H9 (cell line): Measurements from ENCODE around the gene PNPLA8. TPM values are rescaled to one million over a fixed set of nuclear protein-coding genes. Genes with fewer than 3 reads are reported as not detected.
A peak's percentile ranks its signal among the peaks of the same experiment; 100 is the strongest.

Source experiments
- DNase-seq: peaks from one replicate; pipeline ENCODE4 v3.0.0-alpha.2; 2017
- H2AFZ ChIP-seq: one replicate; pipeline ENCODE4 v1.6.1; 2013; ENCODE audit warnings: mild to moderate bottlenecking, low read length, control low read depth, moderate library complexity
- H2AK5ac ChIP-seq: 2 replicates; pipeline ENCODE4 v1.6.1; 2013; ENCODE audit warnings: low read length, control low read depth, mixed read lengths; ENCODE audit not compliant: insufficient read length
- H2BK120ac ChIP-seq: one replicate; pipeline ENCODE4 v1.6.1; 2013; ENCODE audit warnings: low read depth, mild to moderate bottlenecking, low read length, control low read depth, inconsistent platforms; ENCODE audit not compliant: poor library complexity, severe bottlenecking
- H2BK12ac ChIP-seq: 2 replicates; pipeline ENCODE4 v1.6.1; 2013; ENCODE audit warnings: low read length, control low read depth, mixed read lengths, low read depth; ENCODE audit not compliant: insufficient read length
- H2BK15ac ChIP-seq: 2 replicates; pipeline ENCODE4 v1.6.1; 2013; ENCODE audit warnings: low read depth, low read length, control low read depth
- H2BK20ac ChIP-seq: one replicate; pipeline ENCODE4 v1.6.1; 2013; ENCODE audit warnings: low read depth, mild to moderate bottlenecking, low read length, control low read depth, inconsistent platforms; ENCODE audit not compliant: poor library complexity, severe bottlenecking
- H2BK5ac ChIP-seq: 2 replicates; pipeline ENCODE4 v1.6.1; 2013; ENCODE audit warnings: low read length, control low read depth, mixed read lengths; ENCODE audit not compliant: insufficient read length
- H3K14ac ChIP-seq: 2 replicates; pipeline ENCODE4 v1.6.1; 2013; ENCODE audit warnings: low read length, control low read depth; ENCODE audit not compliant: insufficient read depth
- H3K18ac ChIP-seq: 2 replicates; pipeline ENCODE4 v1.6.1; 2013; ENCODE audit warnings: low read depth, mild to moderate bottlenecking, mixed read lengths, low read length, control low read depth; ENCODE audit not compliant: insufficient read length
- H3K23ac ChIP-seq: 2 replicates; pipeline ENCODE4 v1.6.1; 2013; ENCODE audit warnings: low read length, control low read depth, mixed read lengths, low read depth; ENCODE audit not compliant: insufficient read length
- H3K23me2 ChIP-seq: 2 replicates; pipeline ENCODE4 v1.6.1; 2013; ENCODE audit warnings: low read depth, mild to moderate bottlenecking, mixed read lengths, low read length, control low read depth; ENCODE audit not compliant: insufficient read length, poor library complexity, severe bottlenecking
- H3K27ac ChIP-seq: 2 replicates; pipeline ENCODE4 v1.5.1; 2013; ENCODE audit warnings: low read length, control low read depth, mixed read lengths, low read depth; ENCODE audit not compliant: insufficient read length
- H3K27me3 ChIP-seq: 2 replicates; pipeline ENCODE4 v1.6.1; 2013; ENCODE audit warnings: low read length, control low read depth, inconsistent platforms; ENCODE audit not compliant: insufficient read depth
- H3K4ac ChIP-seq: 2 replicates; pipeline ENCODE4 v1.6.1; 2013; ENCODE audit warnings: low read depth, mild to moderate bottlenecking, control low read depth, inconsistent platforms, low read length, moderate library complexity
- H3K4me1 ChIP-seq: 2 replicates; pipeline ENCODE4 v1.6.1; 2013; ENCODE audit warnings: low read length, control low read depth, inconsistent platforms; ENCODE audit not compliant: insufficient read depth
- H3K4me2 ChIP-seq: 2 replicates; pipeline ENCODE4 v1.6.1; 2013; ENCODE audit warnings: low read length, control low read depth, mixed read lengths; ENCODE audit not compliant: insufficient read length, insufficient read depth
- H3K56ac ChIP-seq: 2 replicates; pipeline ENCODE4 v1.6.1; 2013; ENCODE audit warnings: low read depth, mild to moderate bottlenecking, mixed read lengths, low read length, control low read depth; ENCODE audit not compliant: insufficient read length
- H3K79me1 ChIP-seq: 2 replicates; pipeline ENCODE4 v1.6.1; 2013; ENCODE audit warnings: low read depth, mild to moderate bottlenecking, moderate library complexity, low read length, control low read depth, inconsistent platforms; ENCODE audit not compliant: insufficient read depth, poor library complexity, severe bottlenecking
- H3K79me2 ChIP-seq: 2 replicates; pipeline ENCODE4 v1.6.1; 2013; ENCODE audit warnings: low read length, control low read depth, inconsistent platforms; ENCODE audit not compliant: insufficient read depth
- H3K9ac ChIP-seq: 2 replicates; pipeline ENCODE4 v1.6.1; 2013; ENCODE audit warnings: low read length, control low read depth, mixed read lengths; ENCODE audit not compliant: insufficient read length; ENCODE audit errors: extremely low read depth
- H3K9me3 ChIP-seq: one replicate; pipeline ENCODE4 v1.6.1; 2013; ENCODE audit warnings: low read depth, low read length, inconsistent platforms; ENCODE audit not compliant: control insufficient read depth
- H3T11ph ChIP-seq: one replicate; pipeline ENCODE4 v1.6.1; 2013; ENCODE audit warnings: mild to moderate bottlenecking, low read length, control low read depth, inconsistent platforms
- H4K20me1 ChIP-seq: one replicate; pipeline ENCODE4 v1.6.1; 2013; ENCODE audit not compliant: control insufficient read depth, insufficient read length, insufficient read depth
- H4K5ac ChIP-seq: 2 replicates; pipeline ENCODE4 v1.6.1; 2013; ENCODE audit warnings: low read depth, mild to moderate bottlenecking, mixed read lengths, low read length, control low read depth; ENCODE audit not compliant: insufficient read length
- H4K8ac ChIP-seq: replicated peaks from 2 replicates; pipeline ENCODE4 v1.6.1; 2013; ENCODE audit warnings: low read length, control low read depth, mixed read lengths, low read depth; ENCODE audit not compliant: insufficient read length
- H4K91ac ChIP-seq: 2 replicates; pipeline ENCODE4 v1.6.1; 2013; ENCODE audit warnings: low read depth, mild to moderate bottlenecking, moderate library complexity, mixed read lengths, low read length, control low read depth; ENCODE audit not compliant: insufficient read length
- H3K27ac Mint-ChIP-seq, 3 experiments: 2 replicates in 2 of 3; 3 replicates in 1 of 3; pipeline ENCODE4 v1.8.0; 2020 to 2021; ENCODE audit warnings: mixed read lengths in 3 of 3, mild to moderate bottlenecking in 1 of 3, moderate library complexity in 1 of 3
- H3K27me3 Mint-ChIP-seq: 2 replicates; pipeline ENCODE4 v1.8.0; 2021; ENCODE audit warnings: low read depth, mild to moderate bottlenecking, moderate library complexity, mixed read lengths
- H3K36me3 Mint-ChIP-seq, 3 experiments: 2 replicates in 2 of 3; 3 replicates in 1 of 3; pipeline ENCODE4 v1.8.0; 2020 to 2021; ENCODE audit warnings: low read depth in 3 of 3, mixed read lengths in 3 of 3; ENCODE audit not compliant: insufficient read depth in 1 of 3
- H3K4me1 Mint-ChIP-seq, 2 experiments: 2 replicates each; pipeline ENCODE4 v1.8.0; 2020; ENCODE audit warnings: mixed read lengths in 2 of 2
- H3K4me3 Mint-ChIP-seq, 2 experiments: 2 replicates in 1 of 2; 3 replicates in 1 of 2; pipeline ENCODE4 v1.8.0; 2020 to 2021; ENCODE audit warnings: mild to moderate bottlenecking in 2 of 2, mixed read lengths in 2 of 2, moderate library complexity in 1 of 2
- H3K9me3 Mint-ChIP-seq, 2 experiments: 2 replicates in 1 of 2; 3 replicates in 1 of 2; pipeline ENCODE4 v1.8.0; 2020; ENCODE audit warnings: mild to moderate bottlenecking in 2 of 2, mixed read lengths in 2 of 2, moderate library complexity in 1 of 2
- WGBS: extraction: QIAGEN DNeasy Blood & Tissue Kit; methylation state at CpG from one replicate; pipeline ENCODE4 v1.1.7; 2013; ENCODE audit warnings: missing lambda C conversion rate, low lambda C conversion rate, mixed read lengths; ENCODE audit not compliant: insufficient read length; ENCODE audit errors: extremely low coverage; 5-methylcytosine and 5-hydroxymethylcytosine counted together
- total RNA-seq: library from RNA; stranded (reverse); gene quantifications from 2 replicates; pipeline ENCODE4 v1.2.1, GENCODE V29; 2021
- TF ChIP-seq, protein P1 (sequence below): fragments of 200-600 bp; sonication (generic); conservative IDR thresholded peaks from 3 replicates; pipeline ENCODE4 v1.8.0; 2021; ENCODE audit warnings: antibody characterized with exemption, mild to moderate bottlenecking

PNPLA8 gene
- total RNA-seq, 1 experiment from 2014 or later: 11.7 TPM

GRCh38 chr7:108529341-108529740, 3.4 kb upstream of the PNPLA8 start:
- Mint-ChIP-seq H3K27me3 (no peaks in the 10 kb centered on the region), H3K27ac (peak overlapping the region in 2 of 3 experiments; percentile 51 to 58; a peak in 1 of 7 replicates), H3K9me3 (no peaks in the 10 kb centered on the region), H3K4me1 (peaks cover 13 to 19% of the 10 kb centered on the region in 2 experiments), H3K4me3 (no peak overlapping the region), H3K36me3 (peaks cover 0 to 2% (median 0%) of the 10 kb centered on the region in 3 experiments; a peak in 2 of 7 replicates)
- TF ChIP-seq, protein P1, sequence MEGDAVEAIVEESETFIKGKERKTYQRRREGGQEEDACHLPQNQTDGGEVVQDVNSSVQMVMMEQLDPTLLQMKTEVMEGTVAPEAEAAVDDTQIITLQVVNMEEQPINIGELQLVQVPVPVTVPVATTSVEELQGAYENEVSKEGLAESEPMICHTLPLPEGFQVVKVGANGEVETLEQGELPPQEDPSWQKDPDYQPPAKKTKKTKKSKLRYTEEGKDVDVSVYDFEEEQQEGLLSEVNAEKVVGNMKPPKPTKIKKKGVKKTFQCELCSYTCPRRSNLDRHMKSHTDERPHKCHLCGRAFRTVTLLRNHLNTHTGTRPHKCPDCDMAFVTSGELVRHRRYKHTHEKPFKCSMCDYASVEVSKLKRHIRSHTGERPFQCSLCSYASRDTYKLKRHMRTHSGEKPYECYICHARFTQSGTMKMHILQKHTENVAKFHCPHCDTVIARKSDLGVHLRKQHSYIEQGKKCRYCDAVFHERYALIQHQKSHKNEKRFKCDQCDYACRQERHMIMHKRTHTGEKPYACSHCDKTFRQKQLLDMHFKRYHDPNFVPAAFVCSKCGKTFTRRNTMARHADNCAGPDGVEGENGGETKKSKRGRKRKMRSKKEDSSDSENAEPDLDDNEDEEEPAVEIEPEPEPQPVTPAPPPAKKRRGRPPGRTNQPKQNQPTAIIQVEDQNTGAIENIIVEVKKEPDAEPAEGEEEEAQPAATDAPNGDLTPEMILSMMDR: no peak
- WGBS: no CpG with 5 or more reads among the region's 3 CpGs
- H3K27me3 ChIP-seq: no peaks in the 10 kb centered on the region
- H4K20me1 ChIP-seq: no peaks in the 10 kb centered on the region
- no peak overlapping the region for H3K4me2 ChIP-seq
- H2AK5ac ChIP-seq: no peak overlapping the region
- H3K79me1 ChIP-seq: no peaks in the 10 kb centered on the region
- H2BK12ac ChIP-seq: no peak overlapping the region
- H3K79me2 ChIP-seq: no peaks in the 10 kb centered on the region
- H3K23me2 ChIP-seq: peaks cover 7% of the 10 kb centered on the region
- no peak overlapping the region for H4K91ac ChIP-seq
- no peak overlapping the region for H4K5ac ChIP-seq
- no peak overlapping the region for H3K56ac ChIP-seq
- H2BK20ac ChIP-seq: no peak overlapping the region
- H4K8ac ChIP-seq: no peak overlapping the region
- H2AFZ ChIP-seq: no peak overlapping the region
- H3K18ac ChIP-seq: no peak overlapping the region
- H2BK15ac ChIP-seq: no peak overlapping the region
- H3T11ph ChIP-seq: no peak overlapping the region
- no peaks in the 10 kb centered on the region for H3K9me3 ChIP-seq
- H3K4me1 ChIP-seq: no peaks in the 10 kb centered on the region; the same call in 1 of the 2 replicates
- no peak overlapping the region for H3K4ac ChIP-seq
- no peak overlapping the region for H2BK120ac ChIP-seq
- no peak for DNase-seq
- no peak overlapping the region for H2BK5ac ChIP-seq
- H3K9ac ChIP-seq: no peak overlapping the region
- H3K27ac ChIP-seq: no peak overlapping the region
- no peak overlapping the region for H3K14ac ChIP-seq
- no peak overlapping the region for H3K23ac ChIP-seq
